Gastrocnemius medialis (tissue), 4 donors: Measurements from ENCODE around the gene CCDC86. TPM values are rescaled to one million over a fixed set of nuclear protein-coding genes. Genes with fewer than 3 reads are reported as not detected.

Source experiments
- ATAC-seq, 2 donors: fragments of 150-250 bp; one replicate each; pipeline ENCODE4 v1.9.1; 2016
- DNase-seq, 2 donors: peaks; one replicate each; pipeline ENCODE4 v3.0.0-alpha.2; 2019
- H3K27ac ChIP-seq, 4 donors: fragments of 200-600 bp; sonication (generic); 1 replicate in 1 of 4; 2 replicates in 3 of 4; pipeline ENCODE4 v1.5.1; 2016 to 2018; ENCODE audit warnings: mild to moderate bottlenecking in 2 of 4, moderate library complexity in 1 of 4
- H3K27me3 ChIP-seq, 3 donors: fragments of 200-600 bp; sonication (generic) in 2 of 3; 1 replicate in 1 of 3; 2 replicates in 2 of 3; pipeline versions ENCODE4 v1.5.1 to v1.6.0; 2016 to 2019; ENCODE audit warnings: mild to moderate bottlenecking in 1 of 3, moderate library complexity in 1 of 3
- H3K36me3 ChIP-seq, 2 donors: fragments of 200-600 bp; sonication (generic) in 1 of 2; one replicate each; pipeline ENCODE4 v1.5.1; 2017 to 2018
- H3K4me1 ChIP-seq, 2 donors: fragments of 200-600 bp; sonication (generic) in 1 of 2; one replicate each; pipeline ENCODE4 v1.5.1; 2016 to 2017; ENCODE audit warnings: mild to moderate bottlenecking in 2 of 2
- H3K4me3 ChIP-seq, 4 donors: fragments of 200-600 bp; sonication (generic) in 3 of 4; 1 replicate in 1 of 4; 2 replicates in 3 of 4; pipeline ENCODE4 v1.5.1; 2016 to 2019; ENCODE audit warnings: mild to moderate bottlenecking in 2 of 4
- H3K9me3 ChIP-seq, 3 donors: fragments of 200-600 bp; sonication (generic) in 2 of 3; 1 replicate in 1 of 3; 2 replicates in 2 of 3; pipeline ENCODE4 v1.5.1; 2016 to 2019
- CTCF ChIP-seq, 5 experiments: fragments of 450-650 bp in 3 of 5; fragments of 200-600 bp in 2 of 5; sonication (generic) in 2 of 5; IDR thresholded peaks in 4 of 5; conservative IDR thresholded peaks in 1 of 5; 1 replicate in 4 of 5; 2 replicates in 1 of 5; pipeline ENCODE4 v1.5.1; 2016 to 2019; ENCODE audit warnings: antibody characterized with exemption in 5 of 5, mild to moderate bottlenecking in 3 of 5, moderate library complexity in 3 of 5
- POLR2A ChIP-seq, 2 donors: fragments of 450-650 bp; IDR thresholded peaks; one replicate each; pipeline ENCODE4 v1.6.1; 2017; ENCODE audit warnings: antibody characterized with exemption in 2 of 2, mild to moderate bottlenecking in 2 of 2, moderate library complexity in 2 of 2
- in situ Hi-C, 4 donors: fragments of 200-750 bp; cut with MboI; loops; one replicate each; pipeline versions ENCODE4 v1.15.0 to v1.8.0; 2017; ENCODE audit warnings: low sequenced_read_pairs in 4 of 4
- intact Hi-C: fragments of 100-400 bp; cut with DNase I; formaldehyde crosslinking; loops from one replicate; pipeline ENCODE4 v1.15.1; 2023; ENCODE audit warnings: low total_unique reads
- total RNA-seq, 4 donors: library from RNA; depleted of rRNA; stranded (reverse); fragments of >200 nt; gene quantifications; one replicate each; pipeline versions ENCODE4 v1.1.0 to v1.2.3, GENCODE V29; 2016

Gene CCDC86
- total RNA-seq, 4 donors from 2014 or later: 23.8 to 36.2 (median 33.2) TPM

GRCh38 chr11:60854847-60855725 lies 13.2 kb downstream of the CCDC86 start:
- no peak for TF ChIP-seq CTCF (IDR thresholded peaks at IDR 0.05 in 4 of 5, conservative IDR thresholded peaks at IDR 0.05 in 1 of 5)
- TF ChIP-seq POLR2A (IDR thresholded peaks at IDR 0.05): no peak
- H3K36me3 ChIP-seq: peaks cover 0 to 21% of the 10 kb centered on the region in 2 donors
- no peaks in the 10 kb centered on the region for H3K4me1 ChIP-seq
- in situ Hi-C loops: no loop called here
- peak overlapping the region in 1 of 4 donors; percentile 34 for H3K4me3 ChIP-seq
- ATAC-seq (no peak), DNase-seq (no peak)
- intact Hi-C loops: no loop called here
- H3K27ac ChIP-seq: no peak overlapping the region
- no peaks in the 10 kb centered on the region for H3K9me3 ChIP-seq
- H3K27me3 ChIP-seq: no peaks in the 10 kb centered on the region

GRCh38 chr11:60855726-60856633 lies 14.1 kb downstream of the CCDC86 start, which contains the start of gene PTGDR2:
TSS of gene PTGDR2 (minus strand) at chr11:60855950. CDS start at chr11:60853722, 2,228 bp downstream.
- intact Hi-C loops (no loop called here), in situ Hi-C loops (no loop called here)
- Histone ChIP-seq H3K4me3 (peak within 1 kb of the TSS in 1 of 4 donors; percentile 34), H3K27me3 (no peaks in the 10 kb centered on the region), H3K9me3 (no peaks in the 10 kb centered on the region), H3K27ac (peak within 1 kb of the TSS in 1 of 4 donors; percentile 9), H3K36me3 (peaks cover 0 to 12% of the 10 kb centered on the region in 2 donors), H3K4me1 (no peaks in the 10 kb centered on the region)
- TF ChIP-seq CTCF (IDR thresholded peaks at IDR 0.05 in 4 of 5, conservative IDR thresholded peaks at IDR 0.05 in 1 of 5) (no peak), POLR2A (IDR thresholded peaks at IDR 0.05) (no peak)
- DNase-seq (no peak), ATAC-seq (no peak)

DNA sequence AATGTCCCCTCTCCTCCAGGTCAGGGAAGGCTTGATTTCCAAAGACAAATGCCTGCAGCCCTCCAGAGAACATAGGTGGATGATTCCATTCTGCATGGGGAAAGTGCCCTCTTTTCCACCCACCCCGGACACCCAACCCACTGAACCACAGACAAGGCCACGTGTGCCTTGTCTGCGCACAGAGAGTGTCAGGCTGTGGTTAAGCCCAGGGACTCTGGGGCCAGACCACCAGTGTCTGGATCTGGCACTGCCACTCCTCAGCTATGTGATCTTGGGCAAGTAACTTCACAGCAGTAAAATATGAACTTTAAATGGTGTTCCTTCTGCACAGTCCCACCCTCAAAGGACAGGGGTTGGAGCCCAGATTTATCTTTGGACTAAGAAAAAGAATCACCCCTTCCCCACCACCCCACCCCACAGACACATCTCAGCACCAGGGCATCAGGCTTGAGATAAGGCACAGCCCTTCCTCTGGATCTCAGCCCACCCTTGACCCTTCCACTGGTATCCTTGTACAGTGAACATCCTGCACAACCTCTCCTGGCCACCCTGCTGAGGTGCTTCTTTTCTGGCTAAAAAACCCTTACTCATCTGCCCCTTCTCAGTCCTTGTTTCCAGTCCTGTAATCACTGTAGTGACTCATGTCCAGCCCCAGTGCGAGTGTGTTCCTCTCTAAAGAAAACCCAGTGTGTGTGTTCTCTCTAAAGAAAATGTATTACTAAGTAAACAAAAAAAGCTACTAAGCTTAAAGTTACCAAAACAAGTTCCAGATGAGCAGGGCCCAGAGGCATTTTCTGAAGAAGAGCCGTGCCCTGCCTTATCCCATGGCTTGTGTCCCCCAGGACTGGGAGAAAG lies 15.7 kb downstream of the CCDC86 start:
- no peaks in the 10 kb centered on the region for H3K9me3 ChIP-seq
- no peaks in the 10 kb centered on the region for H3K36me3 ChIP-seq
- no peak overlapping the region for H3K4me3 ChIP-seq
- no peak overlapping the region for H3K27ac ChIP-seq
- in situ Hi-C loops: no loop called here
- H3K4me1 ChIP-seq: no peaks in the 10 kb centered on the region
- intact Hi-C loops: no loop called here
- DNase-seq: no peak
- TF ChIP-seq POLR2A (IDR thresholded peaks at IDR 0.05) (no peak), CTCF (IDR thresholded peaks at IDR 0.05 in 4 of 5, conservative IDR thresholded peaks at IDR 0.05 in 1 of 5) (no peak)
- ATAC-seq: no peak
- no peaks in the 10 kb centered on the region for H3K27me3 ChIP-seq

DNA sequence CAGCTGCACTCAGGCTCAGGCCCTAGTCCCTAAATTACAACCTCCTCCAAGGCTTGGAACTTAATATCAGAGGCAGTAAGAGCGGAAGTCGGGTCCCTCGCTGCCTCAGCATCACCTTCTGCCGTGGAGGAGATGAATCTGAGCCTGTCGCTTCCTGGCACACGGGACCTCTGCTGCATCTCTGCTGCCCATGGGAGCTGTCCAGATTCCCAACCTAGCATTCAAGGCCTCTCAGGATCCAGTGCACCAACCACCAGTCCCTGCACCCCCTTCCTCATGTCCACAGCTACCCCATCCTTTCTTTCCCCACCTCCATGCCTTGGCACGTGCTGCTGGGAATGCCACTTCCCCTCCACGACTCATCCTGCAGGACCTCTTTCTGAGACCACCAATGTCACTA lies 16.3 kb downstream of the CCDC86 start:
- H3K4me3 ChIP-seq: no peak overlapping the region
- H3K36me3 ChIP-seq: no peaks in the 10 kb centered on the region
- H3K27me3 ChIP-seq: no peaks in the 10 kb centered on the region
- no peaks in the 10 kb centered on the region for H3K9me3 ChIP-seq
- in situ Hi-C loops (no loop called here), intact Hi-C loops (no loop called here)
- DNase-seq: no peak
- H3K4me1 ChIP-seq: no peaks in the 10 kb centered on the region
- ATAC-seq: no peak
- no peak overlapping the region for H3K27ac ChIP-seq
- no peak for TF ChIP-seq CTCF (IDR thresholded peaks at IDR 0.05 in 4 of 5, conservative IDR thresholded peaks at IDR 0.05 in 1 of 5)
- no peak for TF ChIP-seq POLR2A (IDR thresholded peaks at IDR 0.05)
